HepG2 (cell line): ENCODE data around the gene PRKG1. TPM values are rescaled to one million over a fixed set of nuclear protein-coding genes. Genes with fewer than 3 reads are reported as not detected.

Experiments
- ATAC-seq: fragments of 200-7000 bp; cut with Tn5 transposase; 3 replicates; pipeline ENCODE4 v1.9.1; 2020; ENCODE audit warnings: mild to moderate bottlenecking, moderate library complexity
- BruUV-seq: library from RNA; stranded (reverse); fragments of 400-500 nt; replicated peaks from 2 replicates; lab custom pipeline; 2021; lab: Mats Ljungman, UMichigan
- CTCF ChIA-PET: fragments of 300-600 bp; formaldehyde crosslinking; extraction: SDS; loops from one replicate; lab custom pipeline; 2021; ENCODE audit warnings: low total read pairs, inconsistent platforms, low intra/inter-chr PET ratio; lab: Yijun Ruan, JAX
- POLR2A ChIA-PET: fragments of 350-600 bp; sonication (Branson Sonifier 250); formaldehyde crosslinking; loops from one replicate; lab custom pipeline; 2020; ENCODE audit warnings: antibody characterized with exemption, inconsistent platforms; lab: Yijun Ruan, JAX
- DNase-seq: peaks from one replicate; pipeline ENCODE4 v3.0.0-alpha.2; 2015; ENCODE audit warnings: low spot score
- FAIRE-seq: peaks from 3 replicates; lab custom pipeline; 2011; peaks lifted over from hg19 to GRCh38; lab: Jason Lieb, UNC
- H2AFZ ChIP-seq: one replicate; pipeline ENCODE4 v1.6.1; 2011; ENCODE audit warnings: low read length, inconsistent platforms
- H3K27ac ChIP-seq: fragments of 300-600 bp; 3 replicates; pipeline ENCODE4 v1.8.0; 2011; ENCODE audit warnings: mixed run types, mild to moderate bottlenecking, mixed read lengths, low read length, inconsistent platforms; ENCODE audit not compliant: insufficient read depth; ENCODE audit errors: extremely low read length
- H3K27me3 ChIP-seq, 2 experiments: fragments of 200-600 bp in 1 of 2; 2 replicates in 1 of 2; 3 replicates in 1 of 2; pipeline versions ENCODE4 v1.6.0 to v1.8.0; 2011; ENCODE audit warnings: low read length in 2 of 2, mild to moderate bottlenecking in 2 of 2, moderate library complexity in 2 of 2, inconsistent platforms in 1 of 2; ENCODE audit not compliant: insufficient read depth in 2 of 2, control insufficient read depth in 1 of 2
- H3K36me3 ChIP-seq, 2 experiments: fragments of 200-600 bp in 1 of 2; replicated peaks in 1 of 2; 2 replicates in 1 of 2; 3 replicates in 1 of 2; pipeline versions ENCODE4 v1.5.1 to v1.8.0; 2011; ENCODE audit warnings: low read length in 2 of 2, inconsistent platforms in 1 of 2; ENCODE audit not compliant: insufficient read depth in 2 of 2, control insufficient read depth in 1 of 2
- H3K4me1 ChIP-seq: 2 replicates; pipeline ENCODE4 v1.5.1; 2012; ENCODE audit warnings: low read length, inconsistent platforms; ENCODE audit not compliant: insufficient read depth
- H3K4me2 ChIP-seq: 2 replicates; pipeline ENCODE4 v1.6.0; 2011; ENCODE audit warnings: low read depth, low read length, inconsistent platforms
- H3K4me3 ChIP-seq, 3 experiments: fragments of 200-600 bp in 1 of 3; sonication (generic), shearing (Covaris generic) in 1 of 3; replicated peaks in 1 of 3; 2 replicates each; pipeline ENCODE4 v1.5.1; 2011 to 2016; ENCODE audit warnings: low read length in 3 of 3, inconsistent platforms in 2 of 3, low read depth in 2 of 3, mild to moderate bottlenecking in 2 of 3, control low read depth in 1 of 3, mixed read lengths in 1 of 3; ENCODE audit not compliant: insufficient read depth in 1 of 3
- H3K79me2 ChIP-seq: one replicate; pipeline ENCODE4 v1.6.1; 2011; ENCODE audit warnings: low read length, inconsistent platforms; ENCODE audit not compliant: insufficient read depth
- H3K9ac ChIP-seq: 2 replicates; pipeline ENCODE4 v1.6.0; 2011; ENCODE audit warnings: mild to moderate bottlenecking, low read depth, low read length, inconsistent platforms; ENCODE audit not compliant: insufficient read depth
- H3K9me3 ChIP-seq: 2 replicates; pipeline ENCODE4 v1.5.1; 2012; ENCODE audit warnings: mild to moderate bottlenecking, low read length
- H4K20me1 ChIP-seq: 2 replicates; pipeline ENCODE4 v1.6.0; 2011; ENCODE audit warnings: inconsistent platforms, mild to moderate bottlenecking, low read length, moderate library complexity; ENCODE audit not compliant: insufficient read depth
- KLF15 ChIP-seq: sonication (generic); formaldehyde crosslinking; IDR thresholded peaks from 2 replicates; pipeline ENCODE4 v1.8.1; 2023; ENCODE audit warnings: borderline replicate concordance, mild to moderate bottlenecking, inconsistent platforms, missing genetic modification reagents, mixed read lengths
- NAIF1 ChIP-seq: sonication (generic); formaldehyde crosslinking; IDR thresholded peaks from 2 replicates; pipeline ENCODE4 v1.5.0; 2020; ENCODE audit warnings: mild to moderate bottlenecking, missing genetic modification reagents, borderline replicate concordance
- NFE2L1 ChIP-seq: sonication (generic); formaldehyde crosslinking; IDR thresholded peaks from 2 replicates; pipeline ENCODE4 v1.4.0; 2020; ENCODE audit warnings: missing genetic modification reagents, mild to moderate bottlenecking, borderline replicate concordance
- PCBP2 ChIP-seq: fragments of 200-400 bp; formaldehyde crosslinking; optimal IDR thresholded peaks from 2 replicates; pipeline ENCODE3; 2018; ENCODE audit warnings: low read length, low read depth; ENCODE audit not compliant: poor library complexity, severe bottlenecking
- ZNF280B ChIP-seq: sonication (generic); formaldehyde crosslinking; IDR thresholded peaks from 2 replicates; pipeline ENCODE4 v1.5.0; 2020; ENCODE audit warnings: missing genetic modification reagents, mild to moderate bottlenecking, borderline replicate concordance
- ZSCAN21 ChIP-seq: sonication (generic); formaldehyde crosslinking; IDR thresholded peaks from 2 replicates; pipeline ENCODE4 v1.8.0; 2022; ENCODE audit warnings: mild to moderate bottlenecking, missing genetic modification reagents, moderate library complexity, borderline replicate concordance
- in situ Hi-C: cut with HindIII; loops from 2 replicates; pipeline ENCODE4 v1.10.0; 2017; ENCODE audit warnings: low pct_unique_long_range_greater_than_20kb; ENCODE audit not compliant: extremely low pct_ligation_motif_present
- intact Hi-C: fragments of 100-400 bp; cut with micrococcal nuclease; formaldehyde crosslinking; loops from one replicate; pipeline ENCODE4 v1.10.0; 2022; ENCODE audit not compliant: unreplicated experiment
- polyA plus RNA-seq, 8 experiments: library from polyadenylated mRNA; depleted of rRNA in 3 of 8; stranded (reverse) in 7 of 8; unstranded in 1 of 8; fragments of >200 nt; fragmentation: Illumina TruSeq in 4 of 8; extraction: Trizol in 4 of 8; gene quantifications; 2 replicates each; pipeline versions ENCODE4 v1.2.1 to v1.2.3, GENCODE V29; 2011 to 2016; ENCODE audit warnings: low read depth in 4 of 8, missing spikeins in 1 of 8, mixed read lengths in 1 of 8; ENCODE audit not compliant: insufficient read depth in 1 of 8
- total RNA-seq, 5 experiments: library from RNA; depleted of rRNA; stranded (reverse); fragments of >200 nt; fragmentation: Illumina TruSeq; extraction: Trizol; gene quantifications; 2 replicates each; pipeline ENCODE4 v1.2.3, GENCODE V29; 2016; ENCODE audit warnings: low read depth in 1 of 5
- TF ChIP-seq, protein P1 (sequence below): sonication (generic); formaldehyde crosslinking; IDR thresholded peaks from 2 replicates; pipeline ENCODE4 v1.5.0; 2020; ENCODE audit warnings: mild to moderate bottlenecking, missing genetic modification reagents, moderate library complexity
- TF ChIP-seq, protein P2 (sequence below): sonication (generic); formaldehyde crosslinking; IDR thresholded peaks from 2 replicates; pipeline ENCODE4 v1.4.0; 2020; ENCODE audit warnings: missing genetic modification reagents, borderline replicate concordance

The PRKG1 gene
- total and polyA plus RNA-seq, 2 of the 13 experiments (the other 11 are each of a cell fraction or from before 2014, with no cell fraction given): 0.01 TPM; not detected in 1

- H2AFZ ChIP-seq: no peak overlapping the region
- H4K20me1 ChIP-seq: no peaks in the 10 kb centered on the region
- no peak for ATAC-seq
- in situ Hi-C loops (no loop called here), intact Hi-C loops (no loop called here)
- no peaks in the 10 kb centered on the region for H3K4me1 ChIP-seq
- CTCF ChIA-PET: no interaction called here
- no TSS peak for BruUV-seq
- no peaks in the 10 kb centered on the region for H3K9me3 ChIP-seq
- no peak for DNase-seq
- H3K79me2 ChIP-seq: no peaks in the 10 kb centered on the region
- POLR2A ChIA-PET: no interaction called here
- no peak for FAIRE-seq
- no peaks in the 10 kb centered on the region for H3K36me3 ChIP-seq
- H3K4me2 ChIP-seq: no peak overlapping the region
- no peak overlapping the region for H3K27ac ChIP-seq
- no peaks in the 10 kb centered on the region for H3K27me3 ChIP-seq
- H3K4me3 ChIP-seq: no peak overlapping the region
- TF ChIP-seq, protein P1, sequence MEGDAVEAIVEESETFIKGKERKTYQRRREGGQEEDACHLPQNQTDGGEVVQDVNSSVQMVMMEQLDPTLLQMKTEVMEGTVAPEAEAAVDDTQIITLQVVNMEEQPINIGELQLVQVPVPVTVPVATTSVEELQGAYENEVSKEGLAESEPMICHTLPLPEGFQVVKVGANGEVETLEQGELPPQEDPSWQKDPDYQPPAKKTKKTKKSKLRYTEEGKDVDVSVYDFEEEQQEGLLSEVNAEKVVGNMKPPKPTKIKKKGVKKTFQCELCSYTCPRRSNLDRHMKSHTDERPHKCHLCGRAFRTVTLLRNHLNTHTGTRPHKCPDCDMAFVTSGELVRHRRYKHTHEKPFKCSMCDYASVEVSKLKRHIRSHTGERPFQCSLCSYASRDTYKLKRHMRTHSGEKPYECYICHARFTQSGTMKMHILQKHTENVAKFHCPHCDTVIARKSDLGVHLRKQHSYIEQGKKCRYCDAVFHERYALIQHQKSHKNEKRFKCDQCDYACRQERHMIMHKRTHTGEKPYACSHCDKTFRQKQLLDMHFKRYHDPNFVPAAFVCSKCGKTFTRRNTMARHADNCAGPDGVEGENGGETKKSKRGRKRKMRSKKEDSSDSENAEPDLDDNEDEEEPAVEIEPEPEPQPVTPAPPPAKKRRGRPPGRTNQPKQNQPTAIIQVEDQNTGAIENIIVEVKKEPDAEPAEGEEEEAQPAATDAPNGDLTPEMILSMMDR (CRISPR knock-in tag): no peak
- TF ChIP-seq KLF15 (CRISPR knock-in tag) (no peak), PCBP2 (no peak), NAIF1 (CRISPR knock-in tag) (no peak), ZSCAN21 (CRISPR knock-in tag) (no peak), NFE2L1 (CRISPR knock-in tag) (no peak), ZNF280B (CRISPR knock-in tag) (no peak)
- TF ChIP-seq, protein P2, sequence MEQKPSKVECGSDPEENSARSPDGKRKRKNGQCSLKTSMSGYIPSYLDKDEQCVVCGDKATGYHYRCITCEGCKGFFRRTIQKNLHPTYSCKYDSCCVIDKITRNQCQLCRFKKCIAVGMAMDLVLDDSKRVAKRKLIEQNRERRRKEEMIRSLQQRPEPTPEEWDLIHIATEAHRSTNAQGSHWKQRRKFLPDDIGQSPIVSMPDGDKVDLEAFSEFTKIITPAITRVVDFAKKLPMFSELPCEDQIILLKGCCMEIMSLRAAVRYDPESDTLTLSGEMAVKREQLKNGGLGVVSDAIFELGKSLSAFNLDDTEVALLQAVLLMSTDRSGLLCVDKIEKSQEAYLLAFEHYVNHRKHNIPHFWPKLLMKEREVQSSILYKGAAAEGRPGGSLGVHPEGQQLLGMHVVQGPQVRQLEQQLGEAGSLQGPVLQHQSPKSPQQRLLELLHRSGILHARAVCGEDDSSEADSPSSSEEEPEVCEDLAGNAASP (CRISPR knock-in tag): no peak
- H3K9ac ChIP-seq: no peak overlapping the region
Measured at GRCh38 chr10:52043811-52044210, 969.5 kb downstream of the PRKG1 start.
